GM21576 (cell line): Measurements from ENCODE around the gene NHEJ1.

Experiments used
- ATAC-seq: cut with Tn5 transposase; IDR thresholded peaks from one replicate; pipeline ENCODE4 v1.9.1; 2021; ENCODE audit warnings: mild to moderate bottlenecking, moderate library complexity; ENCODE audit not compliant: unreplicated experiment

Gene NHEJ1

DNA sequence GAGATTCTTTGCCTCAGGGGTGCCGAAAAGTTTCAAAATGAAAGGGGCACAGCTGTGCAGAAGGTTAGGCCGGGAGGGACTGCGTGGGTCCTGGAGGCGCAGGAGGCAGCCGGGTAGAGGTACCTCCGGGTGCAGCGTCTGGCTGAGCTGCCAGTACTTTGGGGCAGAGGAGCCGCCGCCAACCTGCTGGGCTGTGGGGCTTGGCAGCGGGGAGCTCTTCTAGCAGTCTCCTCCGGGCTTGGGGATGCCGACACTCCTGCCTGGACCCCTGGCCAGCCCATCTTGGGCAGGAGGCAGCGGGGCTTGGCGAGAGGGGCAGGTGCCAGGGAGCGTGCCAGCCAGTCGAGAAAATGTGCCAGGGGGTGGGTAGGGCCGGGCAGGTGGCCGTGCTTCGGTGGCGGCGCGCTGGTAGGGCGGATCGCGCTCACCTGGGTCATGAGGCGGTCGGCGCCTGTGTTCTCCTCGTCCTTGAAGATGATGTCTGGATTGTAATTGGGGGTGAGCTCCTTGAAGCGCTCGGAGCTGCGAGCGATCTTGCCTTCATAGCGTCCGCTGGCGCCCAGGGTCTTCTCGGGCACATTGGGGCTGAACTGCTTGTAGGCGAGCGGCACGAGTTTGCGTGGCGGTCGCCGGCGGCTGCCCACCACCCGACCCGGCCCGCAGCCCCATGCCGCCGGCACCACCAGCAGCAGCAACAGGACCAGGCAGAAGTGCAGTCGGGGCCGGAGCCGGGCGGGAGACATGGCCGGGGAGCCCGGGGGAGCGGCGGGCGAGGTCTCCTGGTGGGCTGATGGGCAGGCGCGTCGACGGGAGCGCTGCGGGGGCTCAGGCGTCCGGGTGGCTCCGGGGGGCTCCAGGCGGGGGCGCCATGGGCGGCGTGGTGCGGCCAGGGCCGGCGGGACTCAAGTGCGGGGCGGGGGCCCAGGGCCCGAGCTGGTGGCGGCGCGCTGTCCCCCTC lies 100.6 kb downstream of the NHEJ1 start:
- ATAC-seq = no peak

DNA sequence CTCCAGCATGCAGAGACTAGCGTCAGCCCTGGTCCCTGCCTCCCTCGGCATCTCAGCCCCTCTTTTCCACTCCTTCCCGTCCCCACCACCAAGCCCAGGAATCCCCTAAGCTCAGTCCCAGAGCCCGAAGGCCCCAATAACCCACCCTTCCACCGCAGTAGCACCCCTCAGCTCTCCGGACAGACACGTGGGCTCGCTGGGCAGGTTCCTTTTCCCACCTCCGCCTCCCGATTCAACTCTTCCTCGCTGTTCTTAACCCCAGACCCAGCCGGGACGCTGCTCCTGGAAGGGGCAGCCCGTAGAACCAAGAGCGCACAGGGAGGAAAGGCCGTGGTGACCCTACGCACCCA lies 101.3 kb downstream of the NHEJ1 start:
- no peak for ATAC-seq

DNA sequence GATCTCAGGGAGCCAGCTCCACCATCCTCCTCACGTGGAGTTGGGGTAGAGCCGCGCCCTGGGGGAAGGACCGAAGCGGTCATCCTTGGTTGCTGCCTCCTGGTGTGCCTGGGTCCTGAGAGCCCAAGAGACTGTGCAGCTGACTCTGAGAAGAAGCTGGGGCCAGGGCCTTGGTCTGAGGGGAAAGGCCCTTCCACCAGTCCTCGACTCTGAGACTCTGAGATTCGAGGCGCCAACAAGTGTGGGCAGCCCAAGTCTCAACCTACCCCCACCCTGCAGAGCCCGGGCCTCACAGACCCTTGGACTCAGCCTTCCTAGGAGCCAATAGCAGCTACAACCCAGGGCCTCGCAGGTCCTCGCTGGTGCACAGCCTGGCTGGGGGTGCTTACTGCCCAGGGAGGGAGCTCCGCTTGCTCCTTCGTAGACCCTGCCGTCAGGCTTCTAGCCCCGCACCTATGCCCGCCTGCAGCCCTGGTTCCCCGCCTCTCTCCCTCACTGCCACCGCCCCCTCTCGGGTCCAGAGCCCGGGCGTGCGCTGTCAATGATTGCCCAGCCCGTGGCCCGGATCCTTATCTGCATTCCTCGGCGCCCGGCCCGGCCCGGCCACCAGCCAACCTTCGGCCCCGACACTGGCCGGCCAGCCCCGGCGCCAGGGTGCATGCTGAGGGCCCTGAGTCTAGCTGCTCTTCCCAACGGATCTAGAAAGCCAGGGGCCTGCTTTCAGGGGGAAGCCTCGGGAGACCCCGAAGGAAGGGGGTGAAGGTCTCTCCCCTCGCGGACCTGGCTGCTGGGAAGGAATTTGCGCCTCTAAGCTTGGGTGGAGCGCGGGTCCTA lies 101.9 kb downstream of the NHEJ1 start:
- ATAC-seq = no peak

DNA sequence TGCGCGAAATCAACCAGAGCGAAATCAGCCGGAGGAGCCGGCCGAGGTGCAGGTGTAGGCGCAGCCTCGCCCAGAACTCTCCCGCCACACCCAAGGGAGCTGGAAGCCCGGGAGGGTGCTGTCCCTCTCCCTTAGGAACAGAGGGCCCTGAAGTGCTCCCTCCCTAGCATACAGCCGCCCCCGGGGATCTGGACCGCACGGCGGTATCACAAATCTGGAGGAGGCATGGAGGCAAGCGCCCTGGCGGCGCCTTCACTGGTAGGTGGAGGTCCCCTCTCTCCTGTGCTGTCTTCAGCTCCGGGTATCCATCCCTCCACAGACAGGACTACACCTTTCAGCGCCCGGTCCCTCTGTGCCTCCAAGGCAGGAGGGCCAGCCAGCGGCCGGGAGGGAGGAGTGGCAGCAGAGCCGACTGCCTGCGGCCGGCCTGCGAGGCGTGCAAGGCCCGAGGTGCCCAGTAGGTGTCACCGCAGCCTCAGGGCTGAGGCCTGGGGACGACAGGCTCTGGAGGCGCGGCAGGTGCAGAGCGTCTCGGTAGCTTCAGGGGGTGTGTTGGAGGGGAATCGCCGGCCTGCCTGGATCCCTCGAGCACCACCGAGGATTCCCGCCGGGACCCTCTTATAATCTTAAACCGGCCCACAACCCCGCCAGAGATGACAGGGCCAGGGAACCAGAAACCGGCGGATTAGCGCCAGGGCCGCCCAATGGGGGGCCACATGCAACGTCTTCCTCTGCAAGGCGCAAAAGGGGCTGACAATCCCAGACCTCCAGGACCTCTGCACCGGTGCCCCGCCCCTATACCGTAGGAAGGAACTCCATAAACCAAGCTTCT lies 102.7 kb downstream of the NHEJ1 start:
- ATAC-seq = peak; percentile 91

DNA sequence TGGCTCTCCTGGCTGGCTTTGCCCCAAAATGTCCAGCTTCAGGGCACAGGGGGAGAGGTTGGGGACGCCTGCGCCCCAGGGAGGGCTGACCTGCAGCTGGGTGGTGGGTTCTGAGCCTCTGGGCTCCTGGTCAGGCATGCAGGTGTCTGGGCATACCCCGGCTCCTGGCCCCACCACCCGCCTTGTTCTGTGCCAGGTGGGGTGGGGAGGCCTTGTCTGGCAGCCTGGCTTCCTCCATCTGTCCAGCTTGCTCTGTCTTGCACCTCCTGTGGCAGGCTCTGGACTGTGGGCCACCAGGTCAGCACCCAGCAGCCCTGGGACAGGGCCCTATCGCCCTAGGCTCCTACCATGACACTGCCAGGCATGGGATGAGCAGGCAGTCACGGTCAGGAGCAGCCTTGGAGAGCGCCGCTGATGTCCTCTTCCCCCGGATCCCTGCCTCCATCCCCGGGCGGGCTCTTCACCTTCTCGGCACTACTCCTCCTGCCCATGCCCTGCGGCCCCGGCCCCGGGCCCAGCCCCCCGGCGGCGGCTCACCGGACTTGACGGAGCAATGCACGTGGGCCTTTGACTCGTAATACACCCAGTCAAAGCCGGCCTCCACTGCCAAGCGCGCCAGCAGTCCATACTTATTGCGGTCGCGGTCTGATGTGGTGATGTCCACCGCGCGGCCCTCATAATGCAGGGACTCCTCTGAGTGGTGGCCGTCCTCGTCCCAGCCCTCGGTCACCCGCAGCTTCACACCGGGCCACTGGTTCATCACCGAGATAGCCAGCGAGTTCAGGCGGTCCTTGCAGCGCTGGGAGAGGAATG lies 103.5 kb downstream of the NHEJ1 start:
- ATAC-seq = no peak

DNA sequence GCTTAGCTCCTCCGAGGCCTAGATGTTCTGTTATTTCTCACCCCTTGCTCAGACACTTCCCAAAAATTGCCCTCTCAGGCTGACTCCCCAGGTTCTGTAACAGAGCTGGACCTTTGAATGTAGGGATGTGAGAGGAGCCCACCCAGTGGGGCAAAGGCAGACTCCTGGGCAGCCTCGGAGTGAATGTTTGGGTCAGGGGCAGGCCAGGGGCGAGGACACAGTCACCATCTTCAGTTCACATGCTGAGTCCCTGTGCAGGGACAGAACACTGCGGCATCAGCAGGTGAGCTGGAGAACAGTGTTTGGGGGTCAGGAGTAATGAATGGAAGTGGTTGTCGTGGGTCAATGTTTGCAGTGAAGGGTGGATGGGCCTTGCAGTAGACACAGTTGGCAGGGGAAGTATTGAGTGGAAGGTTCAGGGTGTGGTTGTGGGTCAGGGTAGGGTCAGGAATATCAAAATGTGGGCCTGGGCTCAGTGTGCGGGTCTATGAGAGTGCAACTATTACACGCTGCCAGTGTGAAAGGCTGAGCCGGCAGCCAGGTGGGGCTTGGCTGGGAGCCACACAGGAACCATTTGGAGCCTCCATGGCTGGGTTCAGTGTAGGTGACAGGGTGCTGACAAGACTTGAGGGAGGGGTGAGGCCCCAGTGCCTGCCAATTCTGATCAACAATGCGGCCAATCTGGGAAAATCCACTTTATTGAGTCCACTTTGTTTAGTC lies 104.3 kb downstream of the NHEJ1 start:
- no peak for ATAC-seq

DNA sequence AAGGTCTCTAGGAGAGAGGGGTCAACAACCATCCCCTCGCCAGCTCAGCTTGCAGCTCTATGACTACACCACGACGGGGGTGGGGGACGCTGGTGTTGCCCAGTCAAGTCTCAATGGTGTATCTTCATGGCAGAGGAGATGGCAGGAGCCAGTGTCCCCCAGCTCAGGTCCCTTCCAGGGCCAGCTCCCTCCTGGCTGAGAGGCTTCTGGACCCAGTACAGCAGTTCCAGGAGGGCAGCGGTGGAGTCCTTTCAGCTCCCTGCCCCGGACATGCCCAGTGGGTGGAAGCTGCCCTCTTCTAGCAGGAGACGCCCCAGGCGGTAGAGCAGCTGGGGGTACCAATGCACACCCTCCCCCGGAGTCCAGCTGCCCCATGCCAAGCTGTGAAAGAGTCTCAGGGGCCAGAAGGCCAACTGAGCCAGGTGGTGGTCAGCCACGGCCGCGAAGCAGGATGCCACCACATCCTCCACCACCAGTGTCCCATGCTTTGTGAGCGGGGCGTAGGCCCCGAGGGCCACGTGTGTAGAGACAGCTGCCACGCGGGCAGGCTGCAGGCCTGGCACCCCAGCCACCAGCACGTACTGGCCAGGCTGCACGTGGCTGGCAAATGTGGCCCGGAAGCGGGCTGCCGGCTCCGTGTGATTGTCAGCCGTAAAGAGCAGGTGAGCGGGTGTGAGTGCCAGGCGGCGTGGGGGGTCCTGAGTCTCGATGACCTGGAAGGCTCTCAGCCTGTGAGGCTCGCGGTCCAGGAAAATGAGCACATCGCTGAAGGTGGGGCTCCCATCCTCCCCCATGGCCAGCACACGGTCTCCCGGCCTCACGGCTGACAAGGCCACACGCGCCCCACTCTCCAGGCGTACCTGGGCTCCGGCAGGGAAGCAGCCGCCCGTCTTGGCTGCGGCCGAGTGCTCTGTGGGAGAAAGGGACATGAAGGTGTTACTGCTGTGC lies 105.4 kb downstream of the NHEJ1 start:
- ATAC-seq = no peak

DNA sequence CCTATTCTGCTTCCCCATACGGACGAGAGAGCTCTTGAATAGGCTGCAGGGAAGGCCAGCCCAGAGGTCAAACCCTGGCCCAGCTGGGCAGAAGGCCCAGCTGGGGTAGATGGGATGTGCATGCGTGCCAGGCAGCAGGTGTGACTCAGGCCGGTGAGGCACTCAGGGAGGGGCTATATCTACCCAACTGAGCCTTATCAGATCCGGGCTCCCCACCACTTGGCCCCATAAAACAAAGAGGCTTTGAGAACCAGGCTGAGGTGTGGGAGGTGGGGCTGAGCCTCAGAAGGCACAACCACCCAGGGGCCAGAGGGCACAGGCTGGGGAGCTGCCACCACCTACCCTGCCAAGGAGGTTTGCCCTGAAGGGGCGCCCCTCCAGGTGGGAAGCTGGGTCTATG lies 111.3 kb downstream of the NHEJ1 start:
- ATAC-seq = no peak

DNA sequence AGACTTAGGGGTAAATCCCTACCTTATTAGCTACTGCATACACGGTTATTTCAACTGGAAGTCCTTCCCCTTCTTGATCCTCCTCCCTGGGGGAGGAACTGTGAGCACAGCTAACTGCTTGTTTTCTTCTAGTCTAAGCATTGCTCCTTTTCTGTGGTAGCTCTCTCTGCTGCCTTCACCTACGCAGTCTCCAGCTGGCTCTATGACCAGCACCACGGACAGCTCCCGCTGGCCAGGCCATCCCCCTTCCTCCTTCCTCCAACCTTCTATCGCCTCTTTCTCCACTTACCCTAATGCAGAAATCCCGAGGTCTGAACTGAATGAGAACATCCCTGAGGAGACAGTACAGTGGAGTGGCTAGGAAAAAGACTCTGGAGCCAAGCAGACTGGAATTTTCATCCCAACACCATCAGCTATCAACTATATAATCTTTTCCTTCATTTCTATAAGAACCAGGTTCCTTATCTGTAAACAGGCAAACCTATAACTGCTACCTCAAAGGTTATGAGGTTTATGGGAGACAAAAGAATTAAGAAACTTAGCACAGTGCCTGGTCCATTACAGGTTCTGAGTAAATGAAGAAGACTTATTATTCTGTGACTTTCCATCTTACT lies 114.6 kb downstream of the NHEJ1 start:
- no peak for ATAC-seq

DNA sequence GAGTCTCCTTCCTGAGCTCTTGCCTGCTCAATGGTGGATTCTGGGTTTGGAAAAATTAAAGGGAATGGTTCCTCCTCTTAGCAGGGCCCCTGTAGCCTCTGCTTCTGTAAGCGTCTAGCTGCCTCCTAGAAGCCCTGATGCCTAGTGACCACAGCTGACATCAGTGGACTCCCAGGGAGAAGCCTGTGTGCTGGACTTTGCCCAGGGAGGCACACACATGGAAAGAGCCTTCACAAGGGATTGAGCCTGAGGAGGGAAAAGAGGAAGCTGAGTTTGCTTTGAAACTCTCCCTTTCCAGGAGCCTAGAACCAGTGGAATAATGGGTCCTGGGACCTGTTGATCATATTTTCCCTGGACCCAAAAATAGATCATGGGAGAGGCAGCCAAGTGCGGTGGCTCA lies 117.9 kb downstream of the NHEJ1 start:
- ATAC-seq = no peak

DNA sequence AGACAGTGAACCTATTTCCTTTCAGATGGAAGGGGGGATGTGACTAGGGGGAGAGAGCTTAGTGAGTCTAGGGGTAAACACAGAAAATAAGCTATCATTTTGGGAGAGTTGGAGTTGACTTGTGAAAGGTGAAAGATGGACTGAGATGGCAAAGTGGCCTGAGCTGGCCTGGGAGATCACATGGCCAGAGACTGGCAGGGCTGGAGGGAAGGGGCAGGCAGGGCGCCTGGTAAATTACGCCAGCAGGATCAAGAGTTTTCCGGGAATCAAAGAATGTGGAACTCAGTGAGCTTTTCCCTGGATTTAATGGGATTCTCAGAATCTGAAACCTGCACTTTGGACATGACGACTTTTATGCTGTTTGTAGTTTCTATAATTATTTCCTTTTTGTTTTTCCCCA lies 118.5 kb downstream of the NHEJ1 start:
- no peak for ATAC-seq

DNA sequence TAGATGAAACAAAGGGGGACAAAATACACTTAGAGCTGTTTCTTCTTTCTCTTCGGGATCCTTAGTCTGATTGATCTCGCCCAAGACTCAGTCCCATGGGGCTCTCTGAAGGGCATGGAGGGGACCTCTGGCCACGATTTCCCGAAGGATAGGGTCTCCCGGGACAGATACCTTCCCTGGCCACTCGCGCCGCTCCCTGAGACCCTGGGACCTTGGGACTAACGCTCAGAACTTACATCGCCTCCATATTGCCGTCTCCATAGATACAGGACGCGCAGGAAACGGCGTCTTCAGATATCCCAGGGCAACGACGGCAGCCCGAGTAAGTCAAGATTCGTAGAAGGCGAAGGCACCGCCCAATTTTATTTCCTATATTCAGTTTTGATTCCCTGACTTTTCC lies 119.4 kb downstream of the NHEJ1 start, which contains the start of gene CFAP65:
CFAP65 (minus strand) TSS at position 265 of the 400 bp plus-strand sequence. CDS start 2,468 bp downstream, outside the sequence.
- ATAC-seq = no peak

DNA sequence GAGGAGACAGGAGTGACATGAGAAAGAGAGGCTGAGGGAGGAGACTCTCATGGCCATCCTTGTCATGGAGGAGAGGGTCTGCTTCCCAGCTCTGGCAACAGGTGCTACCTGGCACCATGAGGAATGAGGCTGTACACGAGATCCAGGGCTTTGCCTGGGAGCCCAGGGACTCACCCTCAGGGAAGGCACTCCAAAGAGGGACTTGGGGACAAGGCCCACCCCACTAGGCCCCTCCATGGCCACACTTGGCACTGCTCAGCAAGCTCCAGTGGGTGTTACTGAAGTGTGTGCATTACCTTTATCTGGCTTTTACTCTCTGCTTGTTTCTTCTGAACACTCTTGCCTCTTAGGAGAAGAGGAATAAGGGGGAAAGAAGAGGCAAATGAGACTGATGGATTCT lies 122.0 kb downstream of the NHEJ1 start:
- ATAC-seq = no peak

DNA sequence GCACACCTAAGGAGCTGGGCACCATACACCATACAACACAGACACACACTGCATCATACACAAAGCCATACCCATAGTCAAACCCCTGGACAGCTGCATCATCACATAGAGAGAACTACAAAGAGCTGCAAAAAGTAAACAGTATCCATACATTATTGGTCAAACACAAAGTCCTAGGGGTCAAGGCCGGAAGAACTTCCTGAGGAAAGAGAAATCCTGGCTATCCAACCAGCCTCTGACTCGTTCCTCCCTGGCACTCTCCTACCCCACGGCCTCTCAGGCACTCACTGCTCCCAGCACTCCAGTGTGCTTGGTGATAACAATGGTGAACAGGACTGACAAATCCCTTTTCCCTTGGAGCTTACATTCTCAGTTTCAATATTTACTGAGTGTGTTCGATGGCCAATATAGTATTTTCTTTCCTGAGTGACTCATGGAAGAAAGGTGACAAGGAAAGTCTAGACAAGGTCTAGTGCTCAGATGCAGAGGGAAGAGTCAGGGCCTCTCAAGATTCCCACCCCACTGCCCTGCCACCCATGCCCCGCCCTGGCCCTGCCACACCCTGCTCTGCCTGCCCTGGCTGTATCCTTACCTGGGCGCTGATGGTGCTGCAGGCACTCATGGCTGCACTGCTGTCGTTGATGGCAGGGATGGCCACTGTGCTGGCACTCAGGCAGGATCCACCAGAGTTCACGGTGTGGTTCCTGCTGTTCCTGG lies 122.7 kb downstream of the NHEJ1 start:
- ATAC-seq = no peak

DNA sequence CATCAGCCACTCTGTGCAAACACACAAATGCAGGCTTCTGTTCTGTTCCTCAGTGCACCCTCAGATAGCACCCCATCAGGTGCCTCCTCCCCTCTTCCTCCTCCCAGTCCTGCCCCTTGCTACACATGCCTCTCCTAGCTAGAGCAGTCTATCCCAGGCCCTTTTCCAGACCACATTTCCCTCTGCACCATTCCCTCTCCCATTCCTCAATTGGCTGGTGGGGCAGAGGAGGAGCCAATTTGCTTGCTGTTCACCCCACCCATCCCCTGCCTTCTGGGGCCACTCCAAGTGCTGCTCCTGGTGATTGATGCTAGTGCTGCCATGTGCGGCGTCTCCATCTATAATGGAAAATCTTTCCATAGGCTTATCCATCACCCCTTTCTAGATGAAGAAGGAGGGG lies 124.7 kb downstream of the NHEJ1 start:
- no peak for ATAC-seq

DNA sequence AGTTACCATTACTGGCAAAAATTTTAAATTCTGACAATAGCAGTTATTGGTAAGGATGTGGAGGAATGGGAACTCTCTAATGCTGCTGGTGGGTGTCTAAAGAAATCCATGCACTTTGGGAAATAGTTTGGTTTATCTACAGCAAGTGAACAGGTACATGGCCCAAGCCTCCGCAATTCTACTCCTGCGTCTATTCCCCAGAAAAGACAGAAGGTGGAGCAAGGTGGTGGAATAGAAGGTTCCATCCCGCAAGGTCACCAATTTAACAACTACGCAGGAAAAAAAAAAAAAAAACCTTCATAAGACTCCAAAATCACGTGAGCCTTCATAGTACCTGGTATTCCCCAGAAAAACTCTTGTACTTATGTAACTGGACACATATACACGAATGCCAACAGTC lies 125.8 kb downstream of the NHEJ1 start:
- no peak for ATAC-seq

DNA sequence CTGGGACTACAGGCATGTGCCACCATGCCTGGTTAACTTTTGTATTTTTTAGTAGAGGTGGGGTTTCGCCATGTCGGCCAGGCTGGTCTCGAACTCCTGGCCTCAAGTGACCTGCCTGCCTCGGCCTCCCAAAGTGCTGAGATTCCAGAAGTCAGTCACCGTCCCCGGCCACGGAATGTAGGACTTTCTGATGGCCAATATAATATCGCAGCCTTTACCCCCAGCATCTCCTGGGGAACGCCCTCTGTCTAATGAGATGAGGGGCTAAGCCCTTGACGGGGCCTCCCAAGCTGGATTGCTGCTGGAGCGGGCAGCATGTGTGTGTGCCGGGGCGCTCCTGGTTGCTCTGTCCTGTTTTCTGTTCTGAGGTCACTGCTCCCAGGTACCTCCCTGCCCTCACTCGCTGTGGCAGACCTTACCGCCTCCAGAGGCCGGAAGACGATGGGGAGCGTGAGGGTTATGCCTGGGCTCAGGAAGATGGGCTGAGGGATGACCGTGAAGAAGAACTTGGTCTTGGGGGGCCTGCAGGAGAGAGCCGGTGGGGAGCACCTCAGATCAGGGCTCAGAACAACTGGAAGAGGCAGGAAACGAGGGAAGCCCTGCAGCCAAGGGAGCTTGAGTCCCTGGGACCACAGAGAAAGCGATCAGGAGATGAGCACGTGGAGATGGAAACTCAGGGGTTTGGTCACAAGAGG lies 128.4 kb downstream of the NHEJ1 start:
- ATAC-seq = no peak
